ENCODE measurements around the gene ZNHIT1. TPM values are rescaled to one million over a fixed set of nuclear protein-coding genes. Genes with fewer than 3 reads are reported as not detected.

The ZNHIT1 gene
- total RNA-seq, 4 donors from 2014 or later = 60.6 to 86.7 (median 77.6) TPM

GRCh38 chr7:101238226-101239182, 20.5 kb downstream of the ZNHIT1 start:
- Histone ChIP-seq H3K36me3 (peaks cover 6 to 46% (median 35%) of the 10 kb centered on the region in 4 donors), H3K4me1 (peaks cover 56 to 67% (median 64%) of the 10 kb centered on the region in 4 donors), H3K4me3 (peak overlapping the region; percentile 12 to 52 (median 38)), H3K9me3 (no peaks in the 10 kb centered on the region), H3K27me3 (no peaks in the 10 kb centered on the region), H3K27ac (replicated peaks in 1 of 4) (peak overlapping the region; percentile 74 to 98 (median 80))
- no peak for DNase-seq (ENCODE audit: extremely low spot score)
- intact Hi-C loops (cut with DNase I) = no loop called here
- TF ChIP-seq POLR2A (IDR thresholded peaks at IDR 0.05; ENCODE audit: low read depth) = no peak
- no peak for TF ChIP-seq POLR2AphosphoS5 (IDR thresholded peaks at IDR 0.05)
- no peak for TF ChIP-seq CTCF (IDR thresholded peaks at IDR 0.05)
- no peak for TF ChIP-seq EP300 (IDR thresholded peaks at IDR 0.05)
- 61% methylated on average over 23 of the region's 28 CpGs for WGBS

- TF ChIP-seq POLR2A (IDR thresholded peaks at IDR 0.05; ENCODE audit: low read depth) = no peak
- peak in 1 of 2 donors; percentile 31 for TF ChIP-seq POLR2AphosphoS5 (IDR thresholded peaks at IDR 0.05)
- TF ChIP-seq EP300 (IDR thresholded peaks at IDR 0.05) = no peak
- no peak for TF ChIP-seq CTCF (IDR thresholded peaks at IDR 0.05)
- H3K27ac ChIP-seq (replicated peaks in 1 of 4) = peak overlapping the region; percentile 74 to 98 (median 80)
- H3K36me3 ChIP-seq = peaks cover 6 to 46% (median 35%) of the 10 kb centered on the region in 4 donors
- WGBS = 59% methylated on average over 21 of the region's 27 CpGs
- no peaks in the 10 kb centered on the region for H3K27me3 ChIP-seq
- H3K9me3 ChIP-seq = no peaks in the 10 kb centered on the region
- peaks cover 62 to 74% (median 71%) of the 10 kb centered on the region in 4 donors for H3K4me1 ChIP-seq
- no peak for DNase-seq (ENCODE audit: extremely low spot score)
- H3K4me3 ChIP-seq = no peak overlapping the region
- intact Hi-C loops (cut with DNase I) = no loop called here
These were observed 21.4 kb downstream of the ZNHIT1 start for GRCh38 chr7:101239191-101239950.

GRCh38 chr7:101239951-101240220, 21.9 kb downstream of the ZNHIT1 start:
- no peak overlapping the region for H3K4me3 ChIP-seq
- H3K9me3 ChIP-seq = no peaks in the 10 kb centered on the region
- no peak for DNase-seq (ENCODE audit: extremely low spot score)
- H3K4me1 ChIP-seq = peaks cover 62 to 74% (median 71%) of the 10 kb centered on the region in 4 donors
- peak overlapping the region; percentile 74 to 98 (median 80) for H3K27ac ChIP-seq (replicated peaks in 1 of 4)
- TF ChIP-seq POLR2A (IDR thresholded peaks at IDR 0.05; ENCODE audit: low read depth) (no peak), EP300 (IDR thresholded peaks at IDR 0.05) (no peak)
- H3K27me3 ChIP-seq = no peaks in the 10 kb centered on the region
- intact Hi-C loops (cut with DNase I) = no loop called here
- H3K36me3 ChIP-seq = peaks cover 6 to 46% (median 35%) of the 10 kb centered on the region in 4 donors
- 91% methylated on average over 8 of the region's 9 CpGs for WGBS

DNA sequence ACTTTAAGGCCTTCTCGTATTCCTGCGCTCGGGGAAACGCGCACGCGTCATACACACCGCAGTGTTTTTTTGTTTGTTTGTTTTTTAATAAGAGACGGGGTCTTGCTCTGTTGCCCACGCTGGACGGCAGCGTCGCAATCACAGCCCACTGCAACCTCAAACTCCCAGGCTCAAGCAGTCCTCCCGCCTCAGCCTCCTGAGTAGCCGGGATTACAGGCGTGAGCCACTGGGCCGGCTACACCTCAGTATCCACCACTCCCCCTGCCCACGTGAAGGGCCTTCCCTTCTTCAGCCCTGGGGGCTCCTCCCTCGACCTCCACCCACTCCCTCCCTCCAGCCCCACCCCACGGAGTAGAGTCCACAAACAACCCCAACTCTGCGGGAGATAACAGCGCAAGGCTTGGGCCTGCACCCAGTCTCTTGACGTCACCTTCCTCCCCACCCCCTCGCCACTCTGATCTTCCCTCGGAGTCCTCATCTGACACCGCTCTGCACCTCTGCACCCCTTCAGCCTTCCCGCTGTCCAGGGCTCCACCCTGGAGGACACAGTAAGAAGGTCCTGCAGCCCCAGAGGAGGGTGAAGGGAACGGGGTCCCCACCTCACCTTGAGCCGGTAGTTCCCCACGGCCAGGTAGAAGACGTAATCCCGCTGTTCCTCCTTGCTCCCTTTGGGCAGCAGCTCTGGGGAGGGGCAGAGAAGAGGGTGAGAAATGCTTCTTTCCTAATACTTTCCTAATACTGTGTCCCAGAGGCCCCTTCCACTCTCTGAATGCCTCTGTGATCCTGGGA, 22.5 kb downstream of the ZNHIT1 start:
- DNase-seq (ENCODE audit: extremely low spot score) = no peak
- peaks cover 65 to 77% (median 76%) of the 10 kb centered on the region in 4 donors for H3K4me1 ChIP-seq
- WGBS = 86% methylated on average over 32 of the region's 32 CpGs
- H3K9me3 ChIP-seq = no peaks in the 10 kb centered on the region
- H3K36me3 ChIP-seq = peaks cover 6 to 46% (median 35%) of the 10 kb centered on the region in 4 donors
- TF ChIP-seq POLR2A (IDR thresholded peaks at IDR 0.05; ENCODE audit: low read depth) (no peak), EP300 (IDR thresholded peaks at IDR 0.05) (no peak), POLR2AphosphoS5 (IDR thresholded peaks at IDR 0.05) (no peak), CTCF (IDR thresholded peaks at IDR 0.05) (no peak)
- H3K27me3 ChIP-seq = no peaks in the 10 kb centered on the region
- peak overlapping the region; percentile 19 to 98 (median 77) for H3K27ac ChIP-seq (replicated peaks in 1 of 4)
- H3K4me3 ChIP-seq = no peak overlapping the region
- intact Hi-C loops (cut with DNase I) = no loop called here
